WTC11 (cell line): ENCODE measurements around the gene ALDOC. TPM values are rescaled to one million over a fixed set of nuclear protein-coding genes. Genes with fewer than 3 reads are reported as not detected.

ENCODE experiments used
- ATAC-seq: fragments of 200-7000 bp; cut with Tn5 transposase; 2 replicates; pipeline ENCODE4 v1.10.0; 2021; ENCODE audit warnings: mild to moderate bottlenecking, moderate library complexity
- Bru-seq: library from RNA; stranded (reverse); fragments of 400-500 nt; gene quantifications from one replicate; lab custom pipeline; 2021; lab: Mats Ljungman, UMichigan
- CTCF ChIA-PET: fragments of 300-600 bp; sonication (Branson Sonifier 250); formaldehyde crosslinking; loops from one replicate; lab custom pipeline; 2021; ENCODE audit warnings: antibody characterized with exemption; lab: Charles Lee
- POLR2A ChIA-PET: fragments of 350-600 bp; sonication (Branson Sonifier 250); formaldehyde crosslinking; loops from one replicate; lab custom pipeline; 2021; ENCODE audit warnings: antibody characterized with exemption; lab: Charles Lee
- DNase-seq: peaks from one replicate; pipeline ENCODE4 v3.0.0; 2021; ENCODE audit warnings: low spot score
- H3K27ac Mint-ChIP-seq: 2 replicates; pipeline ENCODE4 v1.8.0; 2021; ENCODE audit warnings: mixed read lengths
- H3K27me3 Mint-ChIP-seq: 2 replicates; pipeline ENCODE4 v1.8.0; 2021; ENCODE audit warnings: low read depth, mild to moderate bottlenecking, moderate library complexity, mixed read lengths
- H3K36me3 Mint-ChIP-seq: 2 replicates; pipeline ENCODE4 v1.8.0; 2021; ENCODE audit warnings: mixed read lengths
- H3K4me1 Mint-ChIP-seq: 2 replicates; pipeline ENCODE4 v1.8.0; 2022; ENCODE audit warnings: mixed read lengths
- H3K4me3 Mint-ChIP-seq: 2 replicates; pipeline ENCODE4 v1.8.0; 2021; ENCODE audit warnings: mild to moderate bottlenecking, moderate library complexity, mixed read lengths
- H3K9me3 Mint-ChIP-seq: 2 replicates; pipeline ENCODE4 v1.8.0; 2021; ENCODE audit warnings: mixed read lengths
- AR ChIP-seq: fragments of 250-450 bp; sonication (Bioruptor Pico); IDR thresholded peaks from 2 replicates; pipeline ENCODE4 v1.9.0; 2021; ENCODE audit warnings: mild to moderate bottlenecking
- ATF1 ChIP-seq: sonication (generic); formaldehyde crosslinking; IDR thresholded peaks from 2 replicates; pipeline ENCODE4 v1.8.1; 2023; ENCODE audit warnings: mild to moderate bottlenecking, moderate library complexity, missing genetic modification reagents
- ATF6 ChIP-seq: sonication (generic); formaldehyde crosslinking; IDR thresholded peaks from 2 replicates; pipeline ENCODE4 v1.8.1; 2023; ENCODE audit warnings: mild to moderate bottlenecking, missing genetic modification reagents
- CREM ChIP-seq: sonication (generic); formaldehyde crosslinking; IDR thresholded peaks from 2 replicates; pipeline ENCODE4 v1.8.1; 2022; ENCODE audit warnings: mild to moderate bottlenecking, missing genetic modification reagents, moderate library complexity
- E2F5 ChIP-seq: sonication (generic); formaldehyde crosslinking; IDR thresholded peaks from 2 replicates; pipeline ENCODE4 v1.8.1; 2022; ENCODE audit warnings: mild to moderate bottlenecking, moderate library complexity, missing genetic modification reagents
- ETV6 ChIP-seq: sonication (generic); formaldehyde crosslinking; IDR thresholded peaks from 2 replicates; pipeline ENCODE4 v1.8.1; 2022; ENCODE audit warnings: mild to moderate bottlenecking, missing genetic modification reagents
- FOXK1 ChIP-seq: sonication (generic); formaldehyde crosslinking; IDR thresholded peaks from 2 replicates; pipeline ENCODE4 v1.8.0; 2022; ENCODE audit warnings: mild to moderate bottlenecking, moderate library complexity, missing genetic modification reagents
- FOXP4 ChIP-seq: sonication (generic); formaldehyde crosslinking; IDR thresholded peaks from 2 replicates; pipeline ENCODE4 v1.8.0; 2022; ENCODE audit warnings: mild to moderate bottlenecking, missing genetic modification reagents
- HMGXB4 ChIP-seq: sonication (generic); formaldehyde crosslinking; IDR thresholded peaks from 2 replicates; pipeline ENCODE4 v1.8.1; 2023; ENCODE audit warnings: mild to moderate bottlenecking, moderate library complexity, missing genetic modification reagents
- JUN ChIP-seq: sonication (generic); formaldehyde crosslinking; IDR thresholded peaks from 2 replicates; pipeline ENCODE4 v1.8.0; 2023; ENCODE audit warnings: mild to moderate bottlenecking, missing genetic modification reagents
- PRDM15 ChIP-seq: sonication (generic); formaldehyde crosslinking; IDR thresholded peaks from 2 replicates; pipeline ENCODE4 v1.8.0; 2022; ENCODE audit warnings: missing genetic modification reagents
- SP1 ChIP-seq: sonication (generic); formaldehyde crosslinking; conservative IDR thresholded peaks from 2 replicates; pipeline ENCODE4 v1.8.1; 2022; ENCODE audit warnings: missing genetic modification reagents
- ZMAT4 ChIP-seq: fragments of 250-450 bp; sonication (Bioruptor Pico); IDR thresholded peaks from 2 replicates; pipeline ENCODE4 v1.9.0; 2021; ENCODE audit warnings: mild to moderate bottlenecking
- ZNF121 ChIP-seq: sonication (generic); formaldehyde crosslinking; IDR thresholded peaks from 2 replicates; pipeline ENCODE4 v1.8.0; 2023; ENCODE audit warnings: missing genetic modification reagents
- ZNF232 ChIP-seq: sonication (generic); formaldehyde crosslinking; IDR thresholded peaks from 2 replicates; pipeline ENCODE4 v1.8.0; 2022; ENCODE audit warnings: mild to moderate bottlenecking, missing genetic modification reagents
- ZNF416 ChIP-seq: fragments of 250-450 bp; sonication (Bioruptor Pico); IDR thresholded peaks from 2 replicates; pipeline ENCODE4 v1.9.0; 2021; ENCODE audit warnings: mild to moderate bottlenecking, inconsistent platforms
- ZNF425 ChIP-seq: fragments of 250-450 bp; sonication (Bioruptor Pico); conservative IDR thresholded peaks from 2 replicates; pipeline ENCODE4 v1.9.0; 2021; ENCODE audit warnings: mild to moderate bottlenecking
- long read RNA-seq, 3 experiments: library from RNA in 1 of 3; library from capped mRNA in 1 of 3; library from polyadenylated mRNA in 1 of 3; unstranded in 2 of 3; stranded (forward) in 1 of 3; transcript quantifications; one replicate each; pipeline ENCODE4 v2.0.0, GENCODE V29; 2021
- total RNA-seq: library from RNA; stranded (reverse); gene quantifications from 3 replicates; pipeline ENCODE4 v1.2.3, GENCODE V29; 2021

ALDOC gene
- 73.5 to 95.7 TPM (median 94.2 TPM) in 3 replicates for total RNA-seq
- percentile 64 among the genes with signal in this experiment for Bru-seq, nascent RNA
- long read RNA-seq, experiment 1, transcript ALDOC-203 (10 exons, 1,722 nt), result minor isoform, 9 of 78 reads
- long read RNA-seq, experiment 1, transcript ALDOC-201 (9 exons, 1,982 nt), result major isoform, 67 of 78 reads
- long read RNA-seq, experiment 1, partial matches to known transcripts, result 1 of 78 reads
- long read RNA-seq, experiment 1, other reads (novel, unspliced or antisense), result 1 of 78 reads
- long read RNA-seq, experiment 2, transcript ALDOC-201 (9 exons, 1,982 nt), result major isoform, 92 of 164 reads
- long read RNA-seq, experiment 2, transcript ALDOC-203 (10 exons, 1,722 nt), result minor isoform, 9 of 164 reads
- long read RNA-seq, experiment 2, partial matches to known transcripts, result 37 of 164 reads
- long read RNA-seq, experiment 2, other reads (novel, unspliced or antisense), result 26 of 164 reads
- long read RNA-seq, experiment 3, transcript ALDOC-203 (10 exons, 1,722 nt), result minor isoform, 35 of 148 reads
- long read RNA-seq, experiment 3, transcript ALDOC-201 (9 exons, 1,982 nt), result major isoform, 101 of 148 reads
- long read RNA-seq, experiment 3, partial matches to known transcripts, result 3 of 148 reads
- long read RNA-seq, experiment 3, other reads (novel, unspliced or antisense), result 9 of 148 reads

- DNase-seq (peak; percentile 99), ATAC-seq (peak; percentile 90)
- H3K4me3 Mint-ChIP-seq, result peak within 1 kb of the TSS; percentile 75
- no peaks in the 10 kb centered on the region for H3K9me3 Mint-ChIP-seq
- peaks cover 3% of the 10 kb centered on the region; the same call in 1 of the 2 replicates for H3K27me3 Mint-ChIP-seq
- peak within 1 kb of the TSS; percentile 97 for H3K27ac Mint-ChIP-seq
- peaks cover 43% of the 10 kb centered on the region for H3K36me3 Mint-ChIP-seq
- CTCF ChIA-PET, result interaction anchor here (0.8 to 3.6 kb wide), 9 partner anchors 23 to 82 kb away, joined by 3 to 26 read pairs (median 6); partner anchors contain the start of gene BLTP2
- peaks cover 16% of the 10 kb centered on the region for H3K4me1 Mint-ChIP-seq
- POLR2A ChIA-PET, result interaction anchor here (0.6 to 1.6 kb wide), 11 partner anchors 17 to 326 kb away, joined by 3 to 8 read pairs (median 3); partner anchors contain the start of genes DHRS13, SDF2, SUPT6H and UNC119
- TF ChIP-seq ATF6 (CRISPR knock-in tag) (no peak), CREM (CRISPR knock-in tag) (0 out of 2 replicates have a peak, but pooled peaks have one; percentile 69), E2F5 (CRISPR knock-in tag) (no peak; the same call in 1 of the 2 replicates), HMGXB4 (no peak), FOXP4 (CRISPR knock-in tag) (peak; percentile 71), AR (CRISPR knock-in tag) (no peak), ZNF425 (no peak), SP1 (CRISPR knock-in tag) (peak; percentile 99), ZNF121 (CRISPR knock-in tag) (no peak), ATF1 (CRISPR knock-in tag) (no peak), JUN (CRISPR knock-in tag) (no peak), ZMAT4 (CRISPR knock-in tag) (no peak), ETV6 (CRISPR knock-in tag) (peak; percentile 87), PRDM15 (CRISPR knock-in tag) (0 out of 2 replicates have a peak, but pooled peaks have one; percentile 14), ZNF416 (CRISPR knock-in tag) (no peak), ZNF232 (0 out of 2 replicates have a peak, but pooled peaks have one; percentile 56), FOXK1 (CRISPR knock-in tag) (0 out of 2 replicates have a peak, but pooled peaks have one; percentile 68)
These were observed at the start of gene ALDOC for GRCh38 chr17:28576758-28577465. TSS of gene ALDOC (minus strand) at chr17:28576895. CDS start at chr17:28575532, 1,363 bp downstream.
